OCI-LY7 (cell line): Measurements from ENCODE around the gene SSB. TPM values are rescaled to one million over a fixed set of nuclear protein-coding genes. Genes with fewer than 3 reads are reported as not detected.
"Not testable (repeated sequence)": the region's sequence is repeated elsewhere in the genome, so short reads cannot be mapped to it uniquely, and the experiment has no call there.

Experiments used
- BruUV-seq: library from RNA; stranded (reverse); fragments of 400-500 nt; replicated peaks from 2 replicates; lab custom pipeline; 2021; lab: Mats Ljungman, UMichigan
- CTCF ChIA-PET: fragments of 300-600 bp; sonication (Branson Sonifier 250); formaldehyde crosslinking; loops from one replicate; lab custom pipeline; 2022; ENCODE audit warnings: antibody characterized with exemption; ENCODE audit not compliant: unreplicated experiment; lab: Charles Lee
- POLR2A ChIA-PET: fragments of 300-600 bp; sonication (Branson Sonifier 250); formaldehyde crosslinking; loops from one replicate; lab custom pipeline; 2022; ENCODE audit warnings: antibody characterized with exemption; lab: Charles Lee
- DNase-seq: peaks from one replicate; pipeline ENCODE4 v3.0.0-alpha.2; 2015; ENCODE audit warnings: low spot score
- H2AFZ ChIP-seq: fragments of 200-600 bp; sonication (generic), shearing (Covaris generic); 2 replicates; pipeline ENCODE4 v1.6.1; 2014; ENCODE audit warnings: mild to moderate bottlenecking, antibody characterized with exemption, low read length, moderate library complexity
- H3K27ac ChIP-seq: fragments of 200-600 bp; sonication (generic); 2 replicates; pipeline ENCODE4 v1.5.1; 2014; ENCODE audit warnings: mixed run types, low read depth, mild to moderate bottlenecking, moderate library complexity, low read length, inconsistent platforms; ENCODE audit not compliant: poor library complexity, severe bottlenecking
- H3K36me3 ChIP-seq: fragments of 200-600 bp; sonication (generic); 2 replicates; pipeline ENCODE4 v1.6.1; 2014; ENCODE audit warnings: mild to moderate bottlenecking, antibody characterized with exemption, low read length, moderate library complexity, mixed read lengths; ENCODE audit not compliant: insufficient read depth
- H3K4me1 ChIP-seq: fragments of 200-600 bp; sonication (generic); 2 replicates; pipeline ENCODE4 v1.5.1; 2014; ENCODE audit warnings: mild to moderate bottlenecking, low read length; ENCODE audit not compliant: insufficient read depth, poor library complexity, severe bottlenecking
- H3K4me2 ChIP-seq: fragments of 200-600 bp; sonication (generic); 2 replicates; pipeline ENCODE4 v1.6.1; 2014; ENCODE audit warnings: mild to moderate bottlenecking, low read length
- H3K4me3 ChIP-seq: fragments of 200-600 bp; sonication (generic); 2 replicates; pipeline ENCODE4 v1.5.1; 2014; ENCODE audit warnings: mild to moderate bottlenecking, low read depth, low read length; ENCODE audit not compliant: poor library complexity, severe bottlenecking
- H3K79me2 ChIP-seq: fragments of 200-600 bp; sonication (generic); 2 replicates; pipeline ENCODE4 v1.6.1; 2016; ENCODE audit warnings: low read depth, mild to moderate bottlenecking, low read length, moderate library complexity, mixed read lengths; ENCODE audit not compliant: insufficient read depth
- H3K9me2 ChIP-seq: fragments of 200-600 bp; sonication (generic); 2 replicates; pipeline ENCODE4 v1.6.1; 2016; ENCODE audit warnings: mild to moderate bottlenecking, low read length, mixed read lengths; ENCODE audit not compliant: insufficient read depth
- H3K9me3 ChIP-seq: fragments of 200-600 bp; sonication (generic); 2 replicates; pipeline ENCODE4 v1.6.1; 2014; ENCODE audit warnings: mild to moderate bottlenecking, mixed run types, low read length, mixed read lengths
- H4K20me1 ChIP-seq: fragments of 200-600 bp; sonication (generic); 2 replicates; pipeline ENCODE4 v1.6.1; 2014; ENCODE audit warnings: mild to moderate bottlenecking, antibody characterized with exemption, low read length, moderate library complexity, mixed read lengths; ENCODE audit not compliant: insufficient read depth
- CTCF ChIP-seq: fragments of 200-600 bp; sonication (generic); conservative IDR thresholded peaks from 2 replicates; pipeline ENCODE4 v1.5.1; 2014; ENCODE audit warnings: mild to moderate bottlenecking, antibody characterized with exemption, low read length, moderate library complexity, mixed read lengths
- EZH2phosphoT487 ChIP-seq: fragments of 200-600 bp; sonication (generic); IDR thresholded peaks from 2 replicates; pipeline ENCODE4 v1.6.1; 2018; ENCODE audit warnings: low read depth, borderline replicate concordance, mild to moderate bottlenecking, mixed run types, antibody characterized with exemption, low read length, moderate library complexity, mixed read lengths
- intact Hi-C: fragments of 100-400 bp; cut with micrococcal nuclease; formaldehyde crosslinking; loops from one replicate; pipeline ENCODE4 v1.10.0; 2022; ENCODE audit not compliant: unreplicated experiment
- total RNA-seq, 2 experiments: library from RNA; depleted of rRNA in 1 of 2; stranded (reverse); fragments of >200 nt in 1 of 2; shearing (Covaris generic) in 1 of 2; gene quantifications; 2 replicates each; pipeline ENCODE4 v1.2.3, GENCODE V29; 2014 to 2022

SSB gene
- total RNA-seq, 2 experiments from 2014 or later = 126 to 173 TPM

DNA sequence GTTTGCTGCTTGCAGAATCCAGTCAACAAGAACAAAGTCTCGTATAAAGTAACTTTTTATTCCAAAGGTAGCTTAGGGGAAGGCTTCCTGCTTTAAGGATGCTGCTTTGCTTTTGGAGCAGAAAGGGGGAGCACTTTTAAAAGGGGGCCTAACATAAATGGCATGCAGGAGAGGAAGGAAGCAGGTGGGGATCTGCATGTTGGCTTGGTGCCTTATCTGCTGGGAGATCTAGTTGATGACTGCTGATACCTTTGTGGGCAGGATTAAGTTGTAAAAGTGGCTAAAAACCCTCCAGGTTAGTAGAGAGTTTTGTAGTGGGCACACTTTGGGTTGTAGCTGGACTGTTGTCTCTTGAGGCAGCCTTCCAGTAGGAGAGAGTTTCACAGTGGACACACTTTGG, 51.0 kb downstream of the SSB start:
- Histone ChIP-seq H3K79me2 (no peaks in the 10 kb centered on the region), H4K20me1 (no peaks in the 10 kb centered on the region), H3K36me3 (no peaks in the 10 kb centered on the region), H3K9me2 (no peaks in the 10 kb centered on the region), H3K4me1 (no peaks in the 10 kb centered on the region), H3K4me2 (no peak overlapping the region), H3K27ac (no peak overlapping the region), H3K9me3 (no peaks in the 10 kb centered on the region), H3K4me3 (no peak overlapping the region), H2AFZ (no peak overlapping the region)
- BruUV-seq = no TSS peak
- no peak for TF ChIP-seq EZH2phosphoT487
- no peak for TF ChIP-seq CTCF
- DNase-seq = no peak
- ChIA-PET CTCF (no interaction called here), POLR2A (interaction anchor here (0.6 to 1.2 kb wide), 4 partner anchors 8 to 761 kb away, joined by 3 to 5 read pairs (median 4); no protein-coding TSS in a partner anchor)
- intact Hi-C loops = no loop called here

DNA sequence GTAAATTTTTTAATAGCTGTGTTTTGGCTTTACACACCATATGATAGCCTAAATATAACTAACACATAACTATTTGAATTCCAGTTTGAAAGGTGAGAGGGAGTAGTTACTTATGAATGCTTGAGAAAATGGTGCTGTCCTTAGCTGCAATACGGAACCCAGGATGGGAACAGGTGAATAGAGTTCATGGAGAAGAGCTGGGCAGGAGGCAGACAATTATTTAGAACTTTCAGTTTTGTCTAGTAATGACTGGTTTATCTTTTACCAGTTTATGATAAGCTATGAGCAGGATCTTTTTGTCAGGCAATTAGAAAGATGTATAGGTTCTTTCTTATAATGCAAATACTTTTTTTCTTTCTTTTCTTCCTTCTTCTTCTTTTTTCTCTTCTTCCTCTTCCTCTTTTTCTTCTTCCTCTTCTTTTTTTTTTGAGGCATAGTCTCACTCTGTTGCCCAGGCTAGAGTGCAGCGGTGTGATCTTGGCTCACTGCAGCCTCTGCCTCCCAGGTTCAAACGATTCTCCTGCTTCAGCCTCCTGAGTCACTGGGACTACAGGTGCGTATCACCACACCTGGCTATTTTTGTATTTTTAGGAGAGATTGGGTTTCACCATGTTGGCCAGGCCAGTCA, 54.5 kb downstream of the SSB start:
- no TSS peak for BruUV-seq
- intact Hi-C loops = no loop called here
- Histone ChIP-seq H3K4me1 (no peaks in the 10 kb centered on the region), H3K79me2 (no peaks in the 10 kb centered on the region), H4K20me1 (no peaks in the 10 kb centered on the region), H3K4me3 (no peak overlapping the region), H3K4me2 (no peak overlapping the region), H3K9me3 (no peaks in the 10 kb centered on the region), H3K9me2 (no peaks in the 10 kb centered on the region), H3K27ac (no peak overlapping the region), H3K36me3 (no peaks in the 10 kb centered on the region), H2AFZ (no peak overlapping the region)
- TF ChIP-seq EZH2phosphoT487 = no peak
- TF ChIP-seq CTCF = no peak
- no peak for DNase-seq
- POLR2A ChIA-PET = interaction anchor here (0.5 to 1.3 kb wide), 7 partner anchors 9 to 288 kb away, joined by 3 to 7 read pairs (median 4); no protein-coding TSS in a partner anchor
- CTCF ChIA-PET = interaction anchor here (1.3 kb wide), 1 partner anchor 25 kb away, joined by 3 read pairs; no protein-coding TSS in a partner anchor

GRCh38 chr2:169855281-169856258, 56.9 kb downstream of the SSB start:
- H3K4me1 ChIP-seq, POLR2A ChIA-PET, H3K27ac ChIP-seq, BruUV-seq, H3K9me2 ChIP-seq, H4K20me1 ChIP-seq, H2AFZ ChIP-seq, H3K79me2 ChIP-seq, CTCF ChIA-PET, H3K4me2 ChIP-seq, H3K4me3 ChIP-seq, DNase-seq, H3K9me3 ChIP-seq, intact Hi-C loops, H3K36me3 ChIP-seq: not testable (repeated sequence)
